ENCODE results near the gene ZC2HC1B. TPM values are rescaled to one million over a fixed set of nuclear protein-coding genes. Genes with fewer than 3 reads are reported as not detected.
"Not testable (repeated sequence)": the region's sequence is repeated elsewhere in the genome, so short reads cannot be mapped to it uniquely, and the experiment has no call there.

The ZC2HC1B gene
- polyA plus RNA-seq, 6 donors from 2014 or later, result not detected

DNA sequence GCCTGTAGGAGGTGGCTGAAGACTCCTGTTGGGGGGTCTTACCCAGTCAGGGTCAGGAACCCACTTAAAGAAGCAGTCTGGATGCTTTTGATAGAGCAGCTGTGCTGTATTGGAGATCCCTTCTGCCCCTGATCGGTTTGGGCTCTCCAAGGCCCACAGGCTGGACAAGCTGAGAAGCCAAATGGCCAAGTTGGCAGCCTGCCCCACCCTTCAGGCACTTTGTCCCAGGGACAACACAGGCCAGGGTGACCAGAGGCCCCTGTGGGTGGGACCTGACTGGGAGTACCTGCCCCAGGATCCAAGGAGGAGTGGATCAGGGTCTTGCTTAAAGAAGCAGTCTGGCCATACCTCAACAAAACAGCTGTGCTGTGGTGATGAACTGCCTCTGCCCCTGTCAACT, 48.4 kb downstream of the ZC2HC1B start:
- Mint-ChIP-seq H3K36me3 (peaks cover 78 to 85% of the 10 kb centered on the region in 2 donors), H3K27ac (no peak overlapping the region), H3K4me1 (no peaks in the 10 kb centered on the region), H3K9me3 (peaks cover 24 to 50% (median 34%) of the 10 kb centered on the region in 7 donors), H3K4me3 (peak overlapping the region in 1 of 8 donors; percentile 9), H3K27me3 (no peaks in the 10 kb centered on the region)
- DNase-seq, result no peak
- ATAC-seq (ENCODE audit: low read depth in 2 of 2), result no peak

DNA sequence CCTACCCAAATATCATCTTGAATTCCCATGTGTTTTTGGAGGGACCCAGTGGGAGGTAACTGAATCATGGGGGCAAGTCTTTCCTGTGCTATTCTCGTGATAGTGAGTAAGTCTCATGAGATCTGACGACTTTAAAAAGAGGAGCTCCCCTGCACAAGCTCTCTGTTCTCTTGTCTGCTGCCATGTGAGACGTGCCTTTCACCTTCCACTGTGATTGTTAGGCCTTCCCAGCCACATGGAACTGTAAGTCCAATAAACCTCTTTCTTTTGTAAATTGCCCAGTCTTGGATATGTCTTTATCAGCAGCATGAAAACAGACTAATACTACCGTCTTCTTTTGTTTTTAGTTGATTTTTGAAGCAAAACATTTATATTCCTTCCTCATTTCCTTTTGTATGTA, 52.8 kb downstream of the ZC2HC1B start:
- not testable (repeated sequence) for H3K27ac Mint-ChIP-seq; H3K27me3 Mint-ChIP-seq; H3K4me1 Mint-ChIP-seq; ATAC-seq (ENCODE audit: low read depth in 2 of 2); H3K4me3 Mint-ChIP-seq; DNase-seq
- H3K36me3 Mint-ChIP-seq, result peaks cover 69 to 71% of the 10 kb centered on the region in 2 donors
- H3K9me3 Mint-ChIP-seq, result peaks cover 18 to 41% (median 24%) of the 10 kb centered on the region in 7 donors

GRCh38 chr6:143928853-143929252, 64.6 kb downstream of the ZC2HC1B start:
- Mint-ChIP-seq H3K27ac (no peak overlapping the region), H3K9me3 (peaks cover 15 to 66% (median 46%) of the 10 kb centered on the region in 7 donors), H3K27me3 (no peaks in the 10 kb centered on the region), H3K4me1 (no peaks in the 10 kb centered on the region), H3K4me3 (no peak overlapping the region), H3K36me3 (peaks cover 57 to 69% of the 10 kb centered on the region in 2 donors)
- DNase-seq, result no peak
- ATAC-seq (ENCODE audit: low read depth in 2 of 2), result no peak

GRCh38 chr6:143929975-143930374, 65.7 kb downstream of the ZC2HC1B start:
- Mint-ChIP-seq H3K27me3 (no peaks in the 10 kb centered on the region), H3K4me1 (no peaks in the 10 kb centered on the region), H3K9me3 (peaks cover 12 to 62% (median 44%) of the 10 kb centered on the region in 7 donors), H3K27ac (no peak overlapping the region), H3K36me3 (peaks cover 66 to 80% of the 10 kb centered on the region in 2 donors), H3K4me3 (no peak overlapping the region)
- DNase-seq (no peak), ATAC-seq (ENCODE audit: low read depth in 2 of 2) (no peak)

DNA sequence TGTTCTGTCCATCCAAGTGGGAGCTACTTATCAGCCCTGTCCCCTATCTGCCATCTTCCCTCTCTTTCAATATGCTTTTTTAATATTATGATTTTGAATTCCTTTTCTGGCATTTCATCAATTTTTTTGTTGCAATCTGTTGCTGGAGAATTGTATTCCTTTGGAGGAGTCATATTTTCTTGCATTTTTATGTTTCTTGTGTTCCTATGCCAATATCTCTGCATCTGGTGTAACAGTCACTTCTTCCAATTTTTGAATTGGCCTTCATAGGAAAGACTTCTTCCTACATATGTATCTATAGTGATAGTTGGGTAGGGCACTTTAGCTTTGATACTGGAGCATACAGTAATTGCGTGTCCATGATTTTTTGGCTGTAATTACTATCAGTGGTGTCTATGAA, 70.1 kb downstream of the ZC2HC1B start:
- peaks cover 5 to 39% (median 30%) of the 10 kb centered on the region in 7 donors for H3K9me3 Mint-ChIP-seq
- no peak overlapping the region for H3K27ac Mint-ChIP-seq
- DNase-seq (no peak), ATAC-seq (ENCODE audit: low read depth in 2 of 2) (no peak)
- peak overlapping the region in 1 of 8 donors; percentile 61 for H3K4me3 Mint-ChIP-seq
- H3K36me3 Mint-ChIP-seq, result peaks cover 39 to 53% of the 10 kb centered on the region in 2 donors
- H3K4me1 Mint-ChIP-seq, result no peaks in the 10 kb centered on the region
- no peaks in the 10 kb centered on the region for H3K27me3 Mint-ChIP-seq

- H3K36me3 Mint-ChIP-seq, result peaks cover 34 to 48% of the 10 kb centered on the region in 2 donors
- peak overlapping the region in 1 of 8 donors; percentile 35 for H3K4me3 Mint-ChIP-seq
- DNase-seq, result no peak
- no peak for ATAC-seq (ENCODE audit: low read depth in 2 of 2)
- H3K27me3 Mint-ChIP-seq, result no peaks in the 10 kb centered on the region
- peaks cover 2 to 34% (median 25%) of the 10 kb centered on the region in 7 donors for H3K9me3 Mint-ChIP-seq
- no peak overlapping the region for H3K27ac Mint-ChIP-seq
- H3K4me1 Mint-ChIP-seq, result peaks cover 0 to 2% (median under 1%) of the 10 kb centered on the region in 3 donors
Measured at GRCh38 chr6:143934867-143935266, 70.6 kb downstream of the ZC2HC1B start.

GRCh38 chr6:143936347-143936746, 72.1 kb downstream of the ZC2HC1B start:
- ATAC-seq (ENCODE audit: low read depth in 2 of 2), result no peak
- H3K4me3 Mint-ChIP-seq, result no peak overlapping the region
- H3K27me3 Mint-ChIP-seq, result no peaks in the 10 kb centered on the region
- peaks cover 0 to 23% (median 15%) of the 10 kb centered on the region in 7 donors for H3K9me3 Mint-ChIP-seq
- H3K36me3 Mint-ChIP-seq, result peaks cover 26 to 36% of the 10 kb centered on the region in 2 donors
- peaks cover 0 to 5% (median 3%) of the 10 kb centered on the region in 3 donors for H3K4me1 Mint-ChIP-seq
- no peak for DNase-seq
- H3K27ac Mint-ChIP-seq, result no peak overlapping the region

DNA sequence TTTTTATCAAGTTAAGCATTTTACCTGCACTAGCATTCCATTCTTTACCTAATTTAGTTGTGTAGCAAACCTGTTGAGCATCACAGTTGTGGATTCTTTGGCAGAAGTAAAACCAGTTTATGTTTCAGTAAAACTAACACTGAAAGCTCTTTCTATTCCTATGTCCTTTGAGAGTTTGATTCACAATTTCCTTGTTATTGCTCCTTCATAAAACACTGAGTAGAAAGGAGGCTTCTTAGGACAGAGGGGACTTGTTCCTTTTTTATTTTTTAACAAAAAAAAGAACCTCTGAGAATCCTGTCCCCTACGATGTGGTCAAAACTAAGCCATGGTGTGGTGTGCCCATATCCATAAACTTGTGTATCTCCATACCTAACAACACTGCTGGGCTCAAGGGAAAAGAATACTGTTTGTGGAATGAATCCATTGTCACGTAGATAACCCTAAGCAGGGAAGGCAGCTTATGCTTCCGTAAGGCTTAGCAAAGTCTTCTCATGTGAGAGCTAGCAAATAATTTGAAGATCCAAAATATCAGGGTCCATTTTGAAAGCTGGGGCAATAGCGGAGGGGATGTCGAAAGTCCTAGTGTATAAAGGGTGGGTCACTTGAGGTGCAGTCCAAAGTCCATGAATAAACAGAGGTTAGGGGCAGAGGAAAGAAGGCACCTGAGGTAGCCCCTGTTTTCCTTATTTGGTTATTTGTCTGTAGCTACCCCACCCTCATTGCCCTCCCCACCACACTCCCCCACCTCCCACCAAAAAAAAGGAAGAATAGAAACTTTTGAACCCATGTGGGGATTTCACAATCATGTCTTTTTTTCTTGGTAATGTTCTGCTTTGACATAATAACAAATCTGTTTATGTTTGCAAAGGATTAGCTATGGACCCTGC, 72.7 kb downstream of the ZC2HC1B start:
- H3K27me3 Mint-ChIP-seq, result no peaks in the 10 kb centered on the region
- DNase-seq, result no peak
- H3K9me3 Mint-ChIP-seq, result peaks cover 0 to 16% (median 9%) of the 10 kb centered on the region in 7 donors
- no peak overlapping the region for H3K27ac Mint-ChIP-seq
- peaks cover 23 to 30% of the 10 kb centered on the region in 2 donors for H3K36me3 Mint-ChIP-seq
- H3K4me1 Mint-ChIP-seq, result peaks cover 0 to 5% (median 3%) of the 10 kb centered on the region in 3 donors
- H3K4me3 Mint-ChIP-seq, result no peak overlapping the region
- ATAC-seq (ENCODE audit: low read depth in 2 of 2), result no peak

DNA sequence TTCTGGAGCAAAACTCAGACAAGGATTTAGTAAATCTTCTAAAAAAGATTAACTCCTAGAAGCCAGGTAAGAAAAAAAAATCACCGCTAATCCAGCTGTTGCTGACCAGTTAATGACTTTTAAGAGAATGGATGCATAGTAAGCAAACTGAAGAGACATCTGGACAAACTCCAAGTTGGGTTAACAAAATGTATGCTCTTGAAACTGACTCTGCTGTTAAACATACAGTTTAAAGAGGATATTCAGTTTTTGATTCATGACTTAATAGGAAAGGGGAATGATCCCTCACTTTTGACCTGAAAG, 73.3 kb downstream of the ZC2HC1B start:
- Mint-ChIP-seq H3K4me3 (no peak overlapping the region), H3K27me3 (no peaks in the 10 kb centered on the region), H3K27ac (no peak overlapping the region), H3K9me3 (peaks cover 0 to 10% (median 3%) of the 10 kb centered on the region in 7 donors), H3K36me3 (peaks cover 18 to 24% of the 10 kb centered on the region in 2 donors), H3K4me1 (peaks cover 0 to 5% (median 3%) of the 10 kb centered on the region in 3 donors)
- ATAC-seq (ENCODE audit: low read depth in 2 of 2) (no peak), DNase-seq (no peak)

DNA sequence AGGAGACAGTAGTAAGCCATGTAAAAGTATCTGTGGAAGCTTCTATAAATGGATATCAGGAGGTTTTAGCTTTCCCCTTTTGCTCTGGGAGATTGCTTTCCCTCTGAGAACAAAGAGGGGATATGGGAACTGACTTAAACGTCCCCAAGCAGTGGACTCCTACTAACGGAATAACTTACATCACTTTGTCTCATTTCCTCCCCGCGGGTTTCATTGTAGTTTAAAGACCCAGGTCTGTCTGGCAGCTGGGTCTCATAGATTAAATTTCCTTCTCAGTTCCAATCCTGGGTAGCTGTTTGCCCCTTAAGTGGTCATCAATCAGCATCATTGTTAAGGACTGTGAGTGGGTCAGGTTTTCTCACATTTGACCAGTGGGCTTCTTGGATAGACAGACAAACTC, 75.1 kb downstream of the ZC2HC1B start:
- DNase-seq, result no peak
- H3K36me3 Mint-ChIP-seq, result peaks cover 4 to 6% of the 10 kb centered on the region in 2 donors
- H3K4me3 Mint-ChIP-seq, result no peak overlapping the region
- H3K4me1 Mint-ChIP-seq, result peaks cover 0 to 5% (median 3%) of the 10 kb centered on the region in 3 donors
- no peak overlapping the region for H3K27ac Mint-ChIP-seq
- no peak for ATAC-seq (ENCODE audit: low read depth in 2 of 2)
- no peaks in the 10 kb centered on the region for H3K27me3 Mint-ChIP-seq
- peaks cover 0 to 1% (median 0%) of the 10 kb centered on the region in 7 donors for H3K9me3 Mint-ChIP-seq

- DNase-seq (peak; percentile 52), ATAC-seq (ENCODE audit: low read depth in 2 of 2) (peak; percentile 85 to 91)
- Mint-ChIP-seq H3K9me3 (no peaks in the 10 kb centered on the region), H3K36me3 (no peaks in the 10 kb centered on the region), H3K4me1 (peaks cover 0 to 5% (median 3%) of the 10 kb centered on the region in 3 donors), H3K27ac (no peak overlapping the region), H3K27me3 (no peaks in the 10 kb centered on the region), H3K4me3 (no peak overlapping the region)
Measured at GRCh38 chr6:143940011-143940597, 75.8 kb downstream of the ZC2HC1B start.

- Mint-ChIP-seq H3K4me3 (no peak overlapping the region), H3K27me3 (no peaks in the 10 kb centered on the region)
- DNase-seq, result peak; percentile 8
Measured at GRCh38 chr6:143941852-143942627, 77.8 kb downstream of the ZC2HC1B start.

DNA sequence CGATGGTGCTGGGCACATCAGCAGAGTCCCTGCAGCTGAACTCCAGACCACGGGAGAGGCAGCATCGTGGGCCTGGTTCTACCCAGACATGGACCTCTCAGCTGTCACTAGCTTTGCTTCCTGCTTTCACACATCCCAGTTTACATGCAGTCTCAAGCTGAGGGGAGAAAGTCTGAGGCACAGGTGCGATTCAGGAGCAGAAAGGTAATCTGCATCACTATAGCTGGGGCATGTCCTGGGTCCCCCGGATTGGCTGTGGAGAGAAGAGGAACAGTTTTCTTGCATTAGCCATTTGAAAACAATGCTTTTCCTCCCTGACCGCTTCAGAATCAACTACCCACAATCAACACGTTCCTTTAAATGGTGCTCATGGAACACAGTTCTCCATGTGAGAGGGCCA, 83.9 kb downstream of the ZC2HC1B start:
- H3K36me3 Mint-ChIP-seq, result peaks cover 27% of the 10 kb centered on the region in 2 donors

More at GRCh38 chr6:143941852-143942627, 77.8 kb downstream of the ZC2HC1B start:
- Mint-ChIP-seq H3K4me1 (peaks cover 0 to 5% (median 3%) of the 10 kb centered on the region in 3 donors), H3K36me3 (peaks cover 3 to 14% of the 10 kb centered on the region in 2 donors), H3K9me3 (peaks cover 0 to under 1% (median 0%) of the 10 kb centered on the region in 7 donors), H3K27ac (peak overlapping the region in 2 of 6 donors; percentile 71 to 73)
- ATAC-seq (ENCODE audit: low read depth in 2 of 2), result peak; percentile 30 to 46

More for the DNA sequence above, 83.9 kb downstream of the ZC2HC1B start:
- ATAC-seq (ENCODE audit: low read depth in 2 of 2), result no peak
- Mint-ChIP-seq H3K4me1 (no peaks in the 10 kb centered on the region), H3K9me3 (peaks cover 0 to 4% (median 0%) of the 10 kb centered on the region in 7 donors), H3K27ac (no peak overlapping the region), H3K27me3 (no peaks in the 10 kb centered on the region), H3K4me3 (no peak overlapping the region)
- DNase-seq, result no peak

All from naive B cell (primary cell).